KBM-7 (cell line): ENCODE results near the gene UNCX.

Experiments
- DNase-seq: peaks from one replicate; pipeline ENCODE4 v3.0.0-alpha.2; 2015
- in situ Hi-C: fragments of 300-500 bp; cut with MboI; formaldehyde crosslinking; loops from 2 replicates; pipeline ENCODE4 v1.14.3; 2020; ENCODE audit warnings: low sequenced_read_pairs, low pct_unique_long_range_greater_than_20kb, mixed read lengths

Gene UNCX

GRCh38 chr7:1229956-1230355, 2.7 kb upstream of the UNCX start:
- in situ Hi-C loops: no loop called here
- no peak for DNase-seq

DNA sequence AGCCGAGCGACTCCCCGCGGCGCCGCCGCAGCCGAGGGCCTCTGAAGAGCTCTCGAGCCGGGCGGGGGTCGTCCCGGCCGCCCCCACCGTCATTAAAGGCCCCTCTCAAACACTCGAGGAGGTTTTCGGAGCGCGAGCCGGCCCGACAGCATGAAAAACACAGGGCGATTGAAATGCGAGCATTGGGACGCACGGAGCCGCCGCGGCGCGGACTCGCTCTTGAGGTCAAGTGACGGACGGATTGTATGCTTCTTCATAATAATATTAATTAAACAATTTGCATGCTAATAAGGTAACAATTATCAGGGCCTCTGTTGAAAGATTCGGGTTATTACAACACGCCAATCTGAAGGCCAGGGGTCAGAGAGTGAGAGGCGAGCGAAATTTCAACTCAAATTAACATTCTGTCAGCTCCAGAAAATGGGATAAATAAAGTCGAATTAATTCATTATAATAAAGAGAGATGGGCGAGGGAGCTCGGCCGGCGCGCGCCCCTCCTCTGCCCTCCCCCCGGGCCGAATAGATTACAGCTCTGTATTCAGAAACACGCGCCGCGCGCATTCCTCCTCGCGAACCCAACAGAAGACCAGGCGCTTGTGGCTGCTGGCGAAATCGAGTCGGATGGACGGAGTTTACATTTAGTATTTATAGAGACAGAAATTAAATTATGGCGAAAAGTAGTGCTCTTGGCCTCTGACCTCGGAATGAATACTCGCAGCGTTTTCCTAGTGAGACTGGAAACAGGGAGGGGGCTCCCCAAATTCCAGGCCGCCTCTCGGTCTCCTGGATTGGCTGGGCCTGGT, 2.1 kb upstream of the UNCX start:
- in situ Hi-C loops: no loop called here
- DNase-seq: no peak

- in situ Hi-C loops: no loop called here
- no peak for DNase-seq
Observed at GRCh38 chr7:1231214-1232102, 1.2 kb upstream of the UNCX start.

GRCh38 chr7:1232103-1232466, 587 bp upstream of the UNCX start:
- DNase-seq: no peak
- in situ Hi-C loops: no loop called here

- no peak for DNase-seq
- in situ Hi-C loops: no loop called here
Observed at GRCh38 chr7:1233333-1234048, 819 bp downstream of the UNCX start.

GRCh38 chr7:1234049-1234880, 1.6 kb downstream of the UNCX start:
- in situ Hi-C loops: no loop called here
- DNase-seq: peak; percentile 36

GRCh38 chr7:1234881-1235500, 2.3 kb downstream of the UNCX start:
- no peak for DNase-seq
- in situ Hi-C loops: no loop called here

DNA sequence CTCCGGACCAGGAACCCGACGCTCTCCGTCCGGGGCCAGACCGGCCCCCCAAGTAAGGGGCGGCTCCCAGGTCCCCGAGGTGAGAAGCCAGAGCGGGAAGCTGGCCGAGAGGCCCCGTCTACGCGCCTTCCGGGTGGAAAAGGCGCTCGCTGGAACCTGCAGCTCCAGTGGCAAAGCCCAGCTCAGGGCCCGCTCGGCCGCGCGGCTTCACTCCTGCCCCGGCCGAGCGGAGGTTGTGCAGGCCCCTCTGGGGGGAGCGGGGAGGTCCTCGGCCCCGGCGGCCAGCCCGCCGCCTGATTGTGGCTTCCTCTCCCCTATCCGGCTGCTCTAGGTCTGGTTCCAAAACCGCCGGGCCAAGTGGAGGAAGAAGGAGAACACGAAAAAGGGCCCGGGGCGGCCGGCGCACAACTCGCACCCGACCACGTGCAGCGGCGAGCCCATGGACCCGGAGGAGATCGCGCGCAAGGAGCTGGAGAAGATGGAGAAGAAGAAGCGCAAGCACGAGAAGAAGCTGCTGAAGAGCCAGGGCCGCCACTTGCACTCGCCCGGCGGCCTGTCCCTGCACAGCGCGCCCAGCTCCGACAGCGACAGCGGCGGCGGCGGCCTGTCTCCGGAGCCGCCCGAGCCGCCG, 2.9 kb downstream of the UNCX start:
- in situ Hi-C loops: no loop called here
- DNase-seq: no peak

DNA sequence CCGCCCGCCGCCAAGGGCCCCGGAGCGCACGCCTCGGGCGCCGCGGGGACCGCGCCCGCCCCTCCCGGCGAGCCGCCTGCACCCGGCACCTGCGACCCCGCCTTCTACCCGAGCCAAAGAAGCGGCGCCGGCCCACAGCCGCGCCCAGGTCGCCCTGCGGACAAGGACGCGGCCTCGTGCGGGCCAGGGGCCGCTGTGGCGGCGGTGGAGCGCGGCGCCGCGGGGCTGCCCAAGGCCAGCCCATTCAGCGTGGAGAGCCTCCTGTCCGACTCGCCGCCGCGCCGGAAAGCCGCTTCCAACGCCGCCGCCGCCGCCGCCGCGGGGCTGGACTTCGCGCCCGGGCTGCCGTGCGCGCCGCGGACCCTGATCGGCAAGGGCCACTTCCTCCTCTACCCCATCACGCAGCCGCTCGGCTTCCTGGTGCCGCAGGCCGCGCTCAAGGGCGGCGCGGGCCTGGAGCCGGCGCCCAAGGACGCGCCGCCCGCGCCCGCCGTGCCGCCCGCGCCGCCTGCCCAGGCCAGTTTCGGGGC, 3.5 kb downstream of the UNCX start:
- in situ Hi-C loops: no loop called here
- DNase-seq: no peak

DNA sequence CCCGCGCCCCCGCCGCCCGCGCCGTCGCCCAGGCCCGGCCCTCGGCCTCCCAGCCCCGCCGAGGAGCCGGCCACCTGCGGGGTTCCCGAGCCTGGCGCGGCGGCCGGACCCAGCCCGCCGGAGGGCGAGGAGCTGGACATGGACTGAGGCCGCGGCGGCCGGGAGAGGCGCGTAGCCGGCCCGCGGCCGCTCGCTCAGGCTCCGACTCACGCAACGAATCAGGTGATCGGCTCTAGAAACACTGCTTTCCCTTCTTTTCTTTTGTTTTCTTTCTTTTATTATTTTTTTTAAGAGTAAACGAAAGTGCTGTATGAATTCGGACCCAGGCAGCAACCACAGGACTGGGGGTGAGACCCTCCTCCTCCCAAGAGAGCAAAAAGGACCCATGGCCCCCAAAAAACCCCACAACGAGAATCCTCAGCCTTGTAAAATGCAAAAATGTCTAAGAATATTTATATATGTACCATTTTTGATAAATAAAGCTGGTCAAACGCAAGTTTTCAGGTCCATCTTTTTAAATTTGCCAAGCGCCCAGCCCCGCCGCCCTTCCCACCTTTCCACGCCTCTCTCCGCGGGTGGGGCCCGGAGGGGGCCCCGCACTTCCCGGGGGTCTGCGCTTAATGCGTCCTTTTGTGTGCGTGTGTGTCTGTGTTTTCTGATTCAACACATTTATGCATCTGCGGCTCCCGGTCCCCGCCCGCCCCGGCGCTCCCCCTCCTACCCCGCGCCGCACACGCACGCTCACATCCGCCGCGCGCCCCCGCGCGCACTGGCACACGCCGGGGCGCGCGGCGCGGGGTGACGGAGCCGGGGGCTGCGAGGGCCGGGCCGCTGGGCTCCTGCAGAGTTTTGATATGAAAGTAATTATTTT, 4.4 kb downstream of the UNCX start:
- in situ Hi-C loops: no loop called here
- DNase-seq: no peak

GRCh38 chr7:1237704-1238255, 5.1 kb downstream of the UNCX start:
- no peak for DNase-seq
- in situ Hi-C loops: no loop called here

- DNase-seq: no peak
- in situ Hi-C loops: no loop called here
Observed at GRCh38 chr7:1238450-1238882, 5.8 kb downstream of the UNCX start.

DNA sequence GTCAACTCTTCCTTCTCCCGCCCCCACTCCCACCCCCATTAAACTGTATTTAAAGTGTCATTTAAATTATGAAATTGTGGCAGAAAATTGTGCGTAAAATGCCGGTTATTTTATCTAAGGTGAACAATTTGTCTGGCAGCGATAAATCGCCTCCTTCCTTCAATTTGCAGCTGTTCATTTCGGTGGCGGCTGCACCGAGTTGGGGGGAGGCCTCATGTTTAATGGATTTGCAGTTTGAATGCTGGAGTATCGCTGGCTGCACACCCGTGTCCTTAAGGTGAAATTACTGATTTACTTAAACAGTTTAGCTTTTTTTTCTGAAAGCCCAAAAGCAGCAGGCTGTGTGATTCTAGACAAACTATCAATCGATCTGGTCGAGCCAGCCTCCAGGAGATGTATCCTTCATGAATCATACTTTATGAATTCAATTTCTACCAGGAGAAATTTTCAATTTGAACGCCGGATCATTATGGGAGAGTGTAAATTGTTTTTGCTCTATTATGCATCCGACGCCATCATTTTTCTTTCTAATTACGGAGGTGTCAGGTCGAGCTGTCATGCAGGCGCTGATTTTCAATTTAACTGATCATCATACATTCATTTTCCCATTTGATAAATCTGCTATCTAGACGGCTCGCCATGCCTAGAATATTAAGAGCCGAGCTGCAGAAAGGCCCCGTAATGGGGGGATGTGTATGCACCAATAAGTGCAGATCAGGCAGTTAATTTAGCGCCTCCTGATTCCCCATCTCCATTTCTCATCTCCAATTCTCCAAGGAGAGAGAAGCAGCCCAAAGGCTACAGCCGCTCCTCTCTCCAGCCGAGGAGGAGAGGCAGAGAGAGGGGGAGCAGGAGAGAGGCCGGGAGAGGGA, 6.5 kb downstream of the UNCX start:
- DNase-seq: no peak
- in situ Hi-C loops: no loop called here

DNA sequence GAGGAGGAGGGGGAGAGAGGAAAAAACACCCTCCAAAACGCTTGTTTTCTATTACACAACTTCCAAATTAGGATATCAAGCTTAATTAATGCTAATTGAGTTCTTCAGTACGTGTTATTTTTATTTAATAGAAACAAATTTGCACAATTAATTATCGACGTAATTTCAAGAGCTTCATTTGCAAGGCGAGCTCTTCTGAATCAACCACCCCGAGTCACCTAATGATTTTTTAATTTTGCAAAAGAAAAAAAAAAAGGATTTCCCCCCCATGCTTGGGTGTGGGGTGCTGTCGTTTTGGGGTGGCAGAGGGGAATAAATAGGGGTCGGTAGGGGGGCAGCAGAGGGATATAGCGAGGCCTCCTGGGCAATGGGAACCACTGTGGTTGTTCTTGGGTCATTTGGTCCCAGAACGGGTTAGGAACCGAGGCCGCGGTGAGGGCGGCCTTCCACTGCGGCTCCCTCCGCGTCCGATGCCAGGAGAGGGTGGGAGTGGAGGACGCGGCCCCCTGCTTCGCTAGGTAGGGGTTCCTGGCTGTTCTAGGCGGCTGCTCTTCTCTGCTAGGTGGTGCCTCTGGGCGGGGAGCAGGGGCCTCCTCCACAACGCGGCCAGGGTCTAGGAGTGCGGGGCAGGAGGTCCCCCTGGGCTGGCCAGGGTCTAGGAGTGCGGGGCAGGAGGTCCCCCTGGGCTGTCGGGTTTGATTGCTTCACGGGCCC, 7.3 kb downstream of the UNCX start:
- in situ Hi-C loops: no loop called here
- DNase-seq: no peak

DNA sequence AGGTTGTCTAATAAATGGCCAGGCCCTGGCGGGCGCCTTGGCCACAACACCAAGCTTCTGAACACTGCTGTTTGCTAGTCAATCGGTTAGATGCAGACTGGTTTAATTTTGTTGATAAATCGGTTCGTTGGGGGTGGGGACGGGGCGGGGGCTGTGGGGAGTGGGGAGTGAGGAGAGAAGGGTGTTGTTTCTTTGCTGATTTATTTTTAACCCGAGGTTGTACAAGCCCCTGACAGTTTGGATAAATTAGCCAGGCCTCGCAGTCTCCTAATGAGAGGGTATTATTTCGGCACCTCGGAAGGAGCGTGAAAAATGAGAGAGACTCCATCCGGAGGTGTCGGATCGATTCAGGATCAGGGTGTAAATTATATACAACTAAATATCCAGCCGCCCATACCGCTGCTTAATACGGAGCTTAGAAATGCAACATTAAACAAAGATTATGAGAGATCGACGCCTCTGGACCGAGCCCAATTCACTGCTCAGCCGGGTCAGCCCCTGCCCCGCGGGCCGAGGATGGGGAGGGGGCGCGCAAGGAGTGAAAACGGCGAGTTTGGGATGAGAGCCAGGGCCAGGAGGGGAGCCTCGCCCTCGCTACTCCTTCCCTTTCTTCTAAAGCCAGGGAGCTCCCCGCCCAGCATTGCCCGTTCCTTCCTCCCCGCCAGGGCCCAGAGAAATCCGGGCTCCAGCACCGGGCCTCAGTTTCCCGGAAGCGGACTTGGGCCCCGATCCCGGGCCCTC, 8.0 kb downstream of the UNCX start:
- in situ Hi-C loops: no loop called here
- DNase-seq: no peak
